HG03575 (cell line): ENCODE results near the gene DAB1.
"Not testable (repeated sequence)": the region's sequence is repeated elsewhere in the genome, so short reads cannot be mapped to it uniquely, and the experiment has no call there.

ENCODE experiments used
- ATAC-seq: cut with Tn5 transposase; IDR thresholded peaks from one replicate; pipeline ENCODE4 v1.9.1; 2021; ENCODE audit not compliant: unreplicated experiment, insufficient number of reproducible peaks, low FRiP score; ENCODE audit errors: extremely low read depth

The DAB1 gene

DNA sequence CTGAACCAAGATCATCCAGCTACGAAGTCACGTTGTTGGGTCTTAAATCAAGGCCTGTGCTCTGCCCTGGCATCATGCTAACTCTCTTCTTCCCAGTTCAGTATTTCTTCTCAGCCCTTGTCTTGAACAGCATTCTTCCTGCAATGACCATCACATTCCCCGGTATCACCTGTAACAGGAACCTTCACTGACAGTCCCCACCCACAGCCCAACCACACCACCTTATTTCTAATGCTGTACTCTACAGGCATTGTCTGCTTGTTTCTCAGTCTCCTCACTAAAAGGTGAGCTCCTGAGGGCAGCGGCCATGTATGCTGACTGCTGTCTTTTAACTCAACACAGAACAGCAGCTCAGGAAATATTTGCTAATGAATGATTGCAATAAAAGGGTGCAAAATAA is 54.0 kb downstream of the DAB1 start:
- ATAC-seq, result no peak

DNA sequence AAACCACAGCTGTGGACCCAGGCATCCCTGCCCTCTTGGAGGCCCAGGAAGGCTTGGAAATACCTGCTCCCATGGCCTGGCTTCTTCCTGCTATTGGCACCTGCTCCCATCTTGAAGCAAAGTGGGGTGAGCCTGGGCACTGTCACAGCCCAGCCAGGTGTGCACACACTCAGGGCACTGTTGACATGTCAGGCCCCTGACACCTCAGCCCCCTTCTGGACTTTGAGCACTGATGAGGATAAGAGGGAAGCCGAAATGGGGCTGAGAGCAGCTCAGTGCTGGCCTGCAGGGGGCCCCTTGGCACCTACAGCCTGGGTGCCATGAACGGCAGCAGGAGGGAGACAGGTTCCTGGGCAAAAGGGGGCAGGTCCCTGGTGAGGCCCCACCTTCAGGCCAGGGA is 55.9 kb downstream of the DAB1 start:
- no peak for ATAC-seq

- no peak for ATAC-seq
These were observed 60.2 kb downstream of the DAB1 start for GRCh38 chr1:57363643-57364042.

- no peak for ATAC-seq
These were observed 60.7 kb downstream of the DAB1 start for GRCh38 chr1:57363165-57363564.

- ATAC-seq, result no peak
These were observed 61.4 kb downstream of the DAB1 start for GRCh38 chr1:57362480-57362879.

- no peak for ATAC-seq
These were observed 62.3 kb downstream of the DAB1 start for GRCh38 chr1:57361516-57361915.

- no peak for ATAC-seq
These were observed 62.9 kb downstream of the DAB1 start for GRCh38 chr1:57360846-57361407.

- ATAC-seq, result no peak
These were observed 66.4 kb downstream of the DAB1 start for GRCh38 chr1:57357462-57357861.

DNA sequence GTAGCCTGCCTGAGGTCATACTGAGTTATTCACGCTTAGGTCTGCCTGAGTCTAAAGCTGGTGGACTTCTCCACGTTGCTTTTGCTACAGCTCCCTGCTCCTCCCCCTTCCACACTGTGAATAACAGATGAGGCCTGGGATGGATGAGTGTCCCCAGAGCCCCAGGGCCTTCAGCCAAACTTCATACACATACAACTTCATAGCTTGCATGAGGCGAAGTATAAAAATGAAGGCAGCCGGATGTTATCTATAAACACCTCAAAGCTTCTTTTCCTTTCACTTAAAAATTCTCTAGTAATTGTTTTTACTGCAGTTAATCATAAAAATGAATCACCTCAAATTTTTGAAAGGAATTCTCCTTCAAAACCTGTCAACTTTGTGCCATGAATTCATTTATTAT is 70.2 kb downstream of the DAB1 start:
- ATAC-seq, result no peak

DNA sequence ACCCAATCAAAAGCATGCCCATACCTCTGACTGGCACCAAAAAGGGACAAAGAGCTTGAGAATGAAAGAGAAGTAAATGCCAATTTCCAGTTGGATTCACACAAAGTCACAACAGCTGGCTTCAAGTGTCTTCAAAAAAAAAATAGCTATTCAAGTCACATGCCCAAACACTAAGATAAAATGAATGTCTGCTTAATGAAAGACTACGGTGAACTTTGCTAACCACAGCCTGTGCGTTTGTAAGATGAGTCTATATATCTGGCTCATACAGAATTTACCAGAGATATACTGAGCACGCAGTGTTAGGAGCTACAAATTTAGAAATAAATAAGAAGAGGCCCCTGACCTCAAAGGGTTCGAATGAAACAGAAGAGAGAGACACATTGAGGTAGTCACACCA is 73.2 kb downstream of the DAB1 start:
- ATAC-seq, result no peak

- ATAC-seq, result no peak
These were observed 74.9 kb downstream of the DAB1 start for GRCh38 chr1:57348921-57349320.

- ATAC-seq, result no peak
These were observed 77.9 kb downstream of the DAB1 start for GRCh38 chr1:57345916-57346315.

DNA sequence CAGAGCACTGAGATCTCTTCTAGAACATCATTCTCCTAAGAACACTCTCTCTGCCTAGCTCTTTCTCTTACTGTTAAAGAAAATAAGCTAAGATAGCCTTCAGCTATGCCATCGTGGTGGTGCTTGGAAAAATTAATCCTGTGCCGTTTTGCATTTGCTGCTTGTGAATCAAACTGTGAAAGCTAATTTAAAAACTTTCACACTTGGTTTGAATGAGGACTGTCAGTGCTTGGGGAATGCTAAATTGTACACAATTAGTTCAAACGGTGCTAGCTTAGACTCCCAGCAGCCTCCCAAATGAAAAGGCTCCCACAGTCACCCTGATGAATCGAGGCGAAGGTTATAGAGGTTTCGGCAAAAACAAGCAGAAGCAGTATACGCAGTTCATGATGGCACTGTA is 79.6 kb downstream of the DAB1 start:
- no peak for ATAC-seq

- not testable (repeated sequence) for ATAC-seq
These were observed 80.5 kb downstream of the DAB1 start for GRCh38 chr1:57343298-57343915.

DNA sequence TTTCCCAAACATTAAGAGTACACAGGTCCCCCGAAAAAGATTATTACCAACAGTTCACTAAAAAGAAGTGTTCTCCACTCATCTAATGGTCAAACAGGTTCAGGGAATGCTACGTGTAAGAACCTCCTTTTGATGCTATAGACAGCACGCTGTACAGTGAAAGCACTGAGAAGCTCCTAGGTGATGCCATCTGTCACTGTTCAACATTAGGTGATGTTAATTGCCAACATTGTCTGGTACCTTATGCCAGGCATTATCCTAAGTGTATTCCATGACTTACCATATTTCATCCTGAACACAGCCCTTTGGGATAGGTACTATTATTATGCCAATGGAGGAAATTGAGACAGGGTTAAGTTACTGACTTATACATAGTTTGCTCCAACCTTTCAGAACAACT is 82.1 kb downstream of the DAB1 start:
- no peak for ATAC-seq

DNA sequence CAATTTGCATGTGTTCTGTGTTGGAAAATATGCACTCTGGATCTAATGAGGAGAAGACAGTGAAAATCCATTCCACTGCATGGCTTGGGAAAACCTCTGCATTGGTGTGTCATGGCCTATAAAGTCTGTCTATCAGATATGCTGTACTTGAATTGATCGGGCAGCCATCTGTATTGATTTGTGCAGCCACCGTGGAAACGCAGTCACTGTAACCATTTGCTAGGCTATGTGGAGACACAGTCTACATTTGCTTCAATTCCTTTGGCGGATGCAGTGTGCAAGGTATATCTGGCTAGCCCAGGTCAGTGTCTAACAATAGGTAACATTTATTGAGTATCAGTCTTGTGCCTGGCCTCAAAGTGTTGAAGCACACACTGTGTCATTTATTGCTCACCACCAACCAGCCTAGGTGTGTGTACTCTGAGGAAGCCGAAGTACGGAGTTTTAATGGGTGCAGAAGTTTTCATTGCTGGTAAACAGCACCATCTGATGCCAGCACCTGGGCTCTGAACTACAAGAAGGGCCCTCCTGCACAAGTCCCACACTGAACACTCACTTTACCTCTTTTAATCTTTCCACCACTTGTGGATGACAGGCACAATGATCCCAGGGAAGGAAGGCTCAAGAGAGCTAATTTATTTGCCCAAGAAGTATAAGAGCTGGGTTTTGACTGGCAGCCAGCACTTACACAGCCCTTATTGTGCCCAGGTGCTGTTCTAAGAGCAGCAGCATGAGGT is 83.4 kb downstream of the DAB1 start:
- no peak for ATAC-seq

GRCh38 chr1:57337623-57338022 is 86.2 kb downstream of the DAB1 start:
- no peak for ATAC-seq

- ATAC-seq, result no peak
These were observed 87.1 kb downstream of the DAB1 start for GRCh38 chr1:57336793-57337192.

DNA sequence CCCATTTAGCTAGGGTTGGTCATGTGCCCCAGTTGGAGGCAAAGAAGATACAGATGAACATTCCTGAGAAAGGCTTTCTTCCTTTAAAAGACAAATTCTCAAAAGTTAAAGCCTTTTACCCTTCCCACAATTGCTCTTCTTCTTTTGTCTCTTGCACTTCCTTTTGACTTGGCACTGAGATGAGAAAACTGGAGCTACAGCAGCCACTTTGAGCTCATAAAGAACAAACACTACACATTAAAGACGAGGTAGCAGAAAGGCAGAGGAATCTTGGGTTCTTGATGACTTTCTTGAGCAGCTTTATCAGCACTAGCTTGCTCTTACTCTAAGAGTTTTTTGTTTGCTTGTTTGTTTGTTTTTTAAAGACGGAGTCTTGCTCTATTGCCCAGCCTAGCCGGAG is 92.2 kb downstream of the DAB1 start:
- no peak for ATAC-seq

DNA sequence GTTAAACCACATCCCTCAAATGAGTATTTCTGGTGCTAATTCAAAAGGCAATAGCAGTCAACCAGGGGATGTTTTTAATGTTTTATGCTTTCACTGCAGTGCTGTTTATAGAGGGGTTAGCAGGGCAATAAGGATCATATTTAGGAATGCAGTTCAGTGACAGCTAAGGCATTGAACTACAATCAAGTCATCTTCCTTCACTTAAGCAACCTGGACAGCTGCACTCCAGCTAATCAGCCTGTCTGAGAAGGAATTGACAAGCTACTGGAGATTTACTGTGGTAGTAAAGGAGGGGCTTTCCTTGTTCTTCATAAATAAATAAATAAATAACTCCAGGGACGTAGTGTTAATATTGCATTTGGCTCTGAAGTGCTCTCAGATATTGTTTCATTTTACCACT is 93.9 kb downstream of the DAB1 start:
- no peak for ATAC-seq
